Fibroblast of the conjunctiva (primary cell): ENCODE measurements around the gene PSG3.
"Not testable (repeated sequence)": the region's sequence is repeated elsewhere in the genome, so short reads cannot be mapped to it uniquely, and the experiment has no call there.

Source experiments
- DNase-seq: peaks from one replicate; pipeline ENCODE4 v3.0.0-alpha.2; 2010; ENCODE audit warnings: low read depth

The PSG3 gene

GRCh38 chr19:42740381-42740780, at the start of gene PSG3:
TSS of gene PSG3 (minus strand) at chr19:42740481. CDS start at chr19:42740384, 97 bp downstream.
- DNase-seq: not testable (repeated sequence)

- not testable (repeated sequence) for DNase-seq
Measured at GRCh38 chr19:42788766-42789165, 48.5 kb upstream of the PSG3 start.

GRCh38 chr19:42787766-42788165, 47.5 kb upstream of the PSG3 start:
- DNase-seq: not testable (repeated sequence)

- DNase-seq: peak; percentile 34
Measured at GRCh38 chr19:42776750-42777612, 36.7 kb upstream of the PSG3 start.

GRCh38 chr19:42774510-42775158, 34.4 kb upstream of the PSG3 start:
- not testable (repeated sequence) for DNase-seq

GRCh38 chr19:42767319-42767718, 27.0 kb upstream of the PSG3 start:
- not testable (repeated sequence) for DNase-seq

GRCh38 chr19:42766871-42767270, 26.6 kb upstream of the PSG3 start:
- DNase-seq: not testable (repeated sequence)

GRCh38 chr19:42764836-42765235, 24.6 kb upstream of the PSG3 start:
- DNase-seq: no peak

- no peak for DNase-seq
Measured at GRCh38 chr19:42762789-42763188, 22.5 kb upstream of the PSG3 start.

GRCh38 chr19:42761924-42762295, 21.6 kb upstream of the PSG3 start:
- not testable (repeated sequence) for DNase-seq

GRCh38 chr19:42760954-42761923, 21.0 kb upstream of the PSG3 start:
- DNase-seq: peak; percentile 60

GRCh38 chr19:42758667-42759066, 18.4 kb upstream of the PSG3 start:
- not testable (repeated sequence) for DNase-seq

GRCh38 chr19:42752246-42752645, 12.0 kb upstream of the PSG3 start:
- not testable (repeated sequence) for DNase-seq

- DNase-seq: not testable (repeated sequence)
Measured at GRCh38 chr19:42741726-42742607, 1.7 kb upstream of the PSG3 start.

- not testable (repeated sequence) for DNase-seq
Measured at GRCh38 chr19:42737581-42738011, 2.7 kb downstream of the PSG3 start.

- not testable (repeated sequence) for DNase-seq
Measured at GRCh38 chr19:42728341-42728740, 11.9 kb downstream of the PSG3 start.

GRCh38 chr19:42714000-42714399, 26.3 kb downstream of the PSG3 start:
- not testable (repeated sequence) for DNase-seq

- DNase-seq: not testable (repeated sequence)
Measured at GRCh38 chr19:42712753-42713152, 27.5 kb downstream of the PSG3 start.

GRCh38 chr19:42710986-42711385, 29.3 kb downstream of the PSG3 start:
- not testable (repeated sequence) for DNase-seq

- no peak for DNase-seq
Measured at GRCh38 chr19:42697884-42698283, 42.4 kb downstream of the PSG3 start.
